ENCODE measurements around the gene SSBP3. TPM values are rescaled to one million over a fixed set of nuclear protein-coding genes. Genes with fewer than 3 reads are reported as not detected.

The SSBP3 gene
- total RNA-seq, 1 experiment from 2014 or later = 115 TPM

GRCh38 chr1:54287801-54288211 lies 118.4 kb downstream of the SSBP3 start:
- H3K9me3 Mint-ChIP-seq = no peaks in the 10 kb centered on the region
- CTCF ChIA-PET = interaction anchor here (1.0 to 2.3 kb wide), 6 partner anchors 12 to 212 kb away, joined by 3 to 13 read pairs (median 4); no protein-coding TSS in a partner anchor
- no peaks in the 10 kb centered on the region for H3K36me3 Mint-ChIP-seq
- POLR2A ChIA-PET = no interaction called here
- H3K27me3 Mint-ChIP-seq (ENCODE audit: low read depth) = no peaks in the 10 kb centered on the region
- DNase-seq (ENCODE audit: low spot score) (no peak), ATAC-seq (no peak)
- H3K4me1 Mint-ChIP-seq = peaks cover 85% of the 10 kb centered on the region
- no peak for TF ChIP-seq ETV6 (CRISPR knock-in tag; IDR thresholded peaks at IDR 0.05)
- TF ChIP-seq ZNF423 (CRISPR knock-in tag; IDR thresholded peaks at IDR 0.05) = no peak
- TF ChIP-seq RORB (CRISPR knock-in tag; IDR thresholded peaks at IDR 0.05) = no peak
- TF ChIP-seq, protein P1, sequence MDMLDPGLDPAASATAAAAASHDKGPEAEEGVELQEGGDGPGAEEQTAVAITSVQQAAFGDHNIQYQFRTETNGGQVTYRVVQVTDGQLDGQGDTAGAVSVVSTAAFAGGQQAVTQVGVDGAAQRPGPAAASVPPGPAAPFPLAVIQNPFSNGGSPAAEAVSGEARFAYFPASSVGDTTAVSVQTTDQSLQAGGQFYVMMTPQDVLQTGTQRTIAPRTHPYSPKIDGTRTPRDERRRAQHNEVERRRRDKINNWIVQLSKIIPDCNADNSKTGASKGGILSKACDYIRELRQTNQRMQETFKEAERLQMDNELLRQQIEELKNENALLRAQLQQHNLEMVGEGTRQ (CRISPR knock-in tag; IDR thresholded peaks at IDR 0.05) = no peak
- no peak for TF ChIP-seq ZMAT4 (CRISPR knock-in tag; IDR thresholded peaks at IDR 0.05)
- TF ChIP-seq FOXK1 (CRISPR knock-in tag; IDR thresholded peaks at IDR 0.05) = no peak
- no peak for TF ChIP-seq NR3C1 (CRISPR knock-in tag; conservative IDR thresholded peaks at IDR 0.05; ENCODE audit: low read depth)
- TF ChIP-seq PRRX2 (CRISPR knock-in tag; IDR thresholded peaks at IDR 0.05) = no peak
- no peak for TF ChIP-seq FOXJ3 (CRISPR knock-in tag; IDR thresholded peaks at IDR 0.05; ENCODE audit: borderline replicate concordance)
- TF ChIP-seq MXD4 (CRISPR knock-in tag; IDR thresholded peaks at IDR 0.05; ENCODE audit: borderline replicate concordance) = no peak
- no peak for TF ChIP-seq ATF6 (CRISPR knock-in tag; IDR thresholded peaks at IDR 0.05)
- no peak for TF ChIP-seq ZNF416 (CRISPR knock-in tag; IDR thresholded peaks at IDR 0.05)
- no peak for TF ChIP-seq ZNF281 (CRISPR knock-in tag; IDR thresholded peaks at IDR 0.05)
- H3K27ac Mint-ChIP-seq = peak overlapping the region; percentile 85
- H3K4me3 Mint-ChIP-seq = no peak overlapping the region

- POLR2A ChIA-PET = no interaction called here
- no peaks in the 10 kb centered on the region for H3K9me3 Mint-ChIP-seq
- H3K27ac Mint-ChIP-seq = peak overlapping the region; percentile 85
Measured at GRCh38 chr1:54287176-54287650, 119.0 kb downstream of the SSBP3 start.

More at GRCh38 chr1:54287176-54287650, 119.0 kb downstream of the SSBP3 start:
- peak; percentile 23 for ATAC-seq
- CTCF ChIA-PET = interaction anchor here (1.0 to 2.3 kb wide), 4 partner anchors 13 to 203 kb away, joined by 3 to 13 read pairs (median 4); no protein-coding TSS in a partner anchor
- TF ChIP-seq CREM (CRISPR knock-in tag; IDR thresholded peaks at IDR 0.05) (no peak), TEAD1 (CRISPR knock-in tag; IDR thresholded peaks at IDR 0.05) (peak; percentile 42; the same call in 1 of the 2 replicates), MAX (CRISPR knock-in tag; IDR thresholded peaks at IDR 0.05) (peak; percentile 48; the same call in 1 of the 2 replicates), SMAD4 (CRISPR knock-in tag; IDR thresholded peaks at IDR 0.05) (no peak), CBFB (CRISPR knock-in tag; IDR thresholded peaks at IDR 0.05; ENCODE audit: low read depth) (no peak), ZNF425 (CRISPR knock-in tag; conservative IDR thresholded peaks at IDR 0.05) (no peak)
- no peaks in the 10 kb centered on the region for H3K36me3 Mint-ChIP-seq
- H3K27me3 Mint-ChIP-seq (ENCODE audit: low read depth) = no peaks in the 10 kb centered on the region
- peak; percentile 40 for DNase-seq (ENCODE audit: low spot score)
- H3K4me3 Mint-ChIP-seq = no peak overlapping the region
- H3K4me1 Mint-ChIP-seq = peaks cover 85% of the 10 kb centered on the region

Data from WTC11 (cell line).